Measurements from ENCODE around the gene LRP1B.
"Not testable (repeated sequence)": the region's sequence is repeated elsewhere in the genome, so short reads cannot be mapped to it uniquely, and the experiment has no call there.

LRP1B gene

DNA sequence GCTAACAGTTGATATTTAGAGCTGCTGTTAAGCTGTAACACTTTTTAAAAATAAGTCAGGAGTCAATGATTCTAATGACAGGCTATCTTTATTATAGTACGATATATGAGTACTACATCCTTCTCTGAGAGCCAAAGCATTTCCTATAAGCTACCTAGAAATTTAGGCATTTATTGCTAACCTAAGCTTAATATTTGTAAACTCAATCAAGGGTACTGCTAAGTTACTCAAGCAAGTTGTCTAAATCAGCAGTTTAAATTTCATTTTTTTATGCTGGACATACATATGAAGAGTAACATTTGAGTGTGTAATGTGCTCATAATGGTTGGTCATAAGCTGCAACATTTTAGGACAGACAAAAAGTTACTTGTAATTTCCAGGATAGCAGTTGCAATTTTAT is 1774.1 kb downstream of the LRP1B start:
- H3K27me3 ChIP-seq (ENCODE audit: insufficient read depth, low read length) = no peaks in the 10 kb centered on the region
- peaks cover 13% of the 10 kb centered on the region; the same call in 1 of the 2 replicates for H3K4me1 ChIP-seq (ENCODE audit: insufficient read depth, low read length)
- H3K9me3 ChIP-seq (ENCODE audit: insufficient read depth, low read depth, low read length) = no peaks in the 10 kb centered on the region
- H3K4me3 ChIP-seq (ENCODE audit: low read length) = no peak overlapping the region
- no peak overlapping the region for H3K9ac ChIP-seq (ENCODE audit: low read depth, low read length)
- peak overlapping the region; percentile 18 for H3K27ac ChIP-seq (ENCODE audit: low read length)
- H3K36me3 ChIP-seq (ENCODE audit: insufficient read depth, low read depth, low read length) = no peaks in the 10 kb centered on the region

DNA sequence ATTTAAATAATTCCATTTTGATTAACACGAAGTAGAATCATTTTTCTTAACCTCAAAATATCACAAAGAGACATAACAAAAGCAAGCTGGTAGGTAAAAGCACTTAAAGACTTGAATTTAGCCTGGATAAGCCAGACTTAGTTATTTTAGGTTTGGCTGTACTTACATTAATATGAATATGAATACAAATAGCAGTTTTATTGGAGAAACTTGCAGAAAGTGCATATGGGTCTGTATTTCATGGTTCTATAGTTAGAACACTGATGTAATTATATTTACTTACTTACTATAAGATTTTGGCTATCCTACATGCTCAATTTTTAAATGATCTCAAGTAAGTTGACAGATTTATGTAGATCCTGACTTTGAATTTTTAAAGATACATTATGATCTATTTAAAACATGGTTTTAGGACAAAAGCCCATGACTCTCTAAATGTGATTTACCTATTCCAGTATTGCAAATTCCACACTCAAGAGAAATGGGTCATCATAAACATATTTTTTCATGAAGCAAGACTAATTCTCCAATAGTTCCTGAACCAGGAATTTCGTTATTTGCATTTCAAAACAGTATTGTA is 1775.2 kb downstream of the LRP1B start:
- Histone ChIP-seq H3K27ac (ENCODE audit: low read length) (no peak overlapping the region), H3K9ac (ENCODE audit: low read depth, low read length) (no peak overlapping the region), H3K9me3 (ENCODE audit: insufficient read depth, low read depth, low read length) (no peaks in the 10 kb centered on the region), H3K36me3 (ENCODE audit: insufficient read depth, low read depth, low read length) (no peaks in the 10 kb centered on the region), H3K4me3 (ENCODE audit: low read length) (no peak overlapping the region), H3K27me3 (ENCODE audit: insufficient read depth, low read length) (no peaks in the 10 kb centered on the region), H3K4me1 (ENCODE audit: insufficient read depth, low read length) (peaks cover 14% of the 10 kb centered on the region; the same call in 1 of the 2 replicates)

- H3K27ac ChIP-seq (ENCODE audit: low read length) = no peak overlapping the region
- no peaks in the 10 kb centered on the region for H3K36me3 ChIP-seq (ENCODE audit: insufficient read depth, low read depth, low read length)
These were observed 1776.3 kb downstream of the LRP1B start for GRCh38 chr2:140354544-140354943.

DNA sequence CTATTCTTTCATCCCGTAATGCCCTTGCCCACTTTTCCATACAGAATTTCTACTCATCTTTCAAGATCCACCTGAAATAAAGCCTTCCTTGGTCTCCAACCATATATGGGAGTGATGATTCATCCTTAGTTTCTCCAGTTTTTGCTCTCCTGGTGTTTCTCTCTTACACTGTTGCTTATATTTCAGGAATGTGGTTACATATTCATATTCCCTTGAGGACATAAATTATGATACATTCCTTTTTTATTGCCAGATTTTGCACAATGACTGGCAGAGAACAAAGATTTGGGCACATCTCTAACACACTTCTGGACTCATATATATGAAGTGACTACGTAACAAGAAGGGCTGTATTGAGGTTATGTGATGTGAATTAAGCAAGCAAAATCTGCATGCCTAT is 1777.3 kb downstream of the LRP1B start:
- H3K27ac ChIP-seq (ENCODE audit: low read length) = no peak overlapping the region
- no peaks in the 10 kb centered on the region for H3K36me3 ChIP-seq (ENCODE audit: insufficient read depth, low read depth, low read length)
- no peaks in the 10 kb centered on the region for H3K9me3 ChIP-seq (ENCODE audit: insufficient read depth, low read depth, low read length)
- H3K4me3 ChIP-seq (ENCODE audit: low read length) = no peak overlapping the region
- no peaks in the 10 kb centered on the region for H3K27me3 ChIP-seq (ENCODE audit: insufficient read depth, low read length)
- peaks cover 14% of the 10 kb centered on the region; the same call in 1 of the 2 replicates for H3K4me1 ChIP-seq (ENCODE audit: insufficient read depth, low read length)
- H3K9ac ChIP-seq (ENCODE audit: low read depth, low read length) = no peak overlapping the region

More at GRCh38 chr2:140354544-140354943, 1776.3 kb downstream of the LRP1B start:
- Histone ChIP-seq H3K4me3 (ENCODE audit: low read length) (no peak overlapping the region), H3K9ac (ENCODE audit: low read depth, low read length) (no peak overlapping the region), H3K9me3 (ENCODE audit: insufficient read depth, low read depth, low read length) (no peaks in the 10 kb centered on the region), H3K27me3 (ENCODE audit: insufficient read depth, low read length) (no peaks in the 10 kb centered on the region), H3K4me1 (ENCODE audit: insufficient read depth, low read length) (peaks cover 14% of the 10 kb centered on the region; the same call in 1 of the 2 replicates)

DNA sequence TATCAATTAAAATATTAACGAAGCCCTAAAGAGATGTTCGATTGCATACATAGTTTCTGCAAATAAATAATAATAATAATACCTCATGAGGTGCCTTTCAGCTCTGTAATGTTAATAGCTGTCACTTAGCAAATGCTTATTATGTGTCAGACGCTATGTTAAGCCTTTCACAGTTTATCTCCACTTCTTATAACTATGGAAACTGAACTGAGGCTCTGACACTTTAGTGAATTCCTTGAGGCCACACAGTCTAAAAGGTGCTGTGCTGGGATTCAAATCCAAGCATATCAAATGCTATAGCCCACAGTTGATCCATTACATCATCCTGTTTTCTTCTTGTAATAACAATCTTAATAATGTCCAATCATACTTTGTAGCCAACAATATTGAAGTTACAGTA is 1779.1 kb downstream of the LRP1B start:
- Histone ChIP-seq H3K27ac (ENCODE audit: low read length) (no peak overlapping the region), H3K9me3 (ENCODE audit: insufficient read depth, low read depth, low read length) (no peaks in the 10 kb centered on the region), H3K36me3 (ENCODE audit: insufficient read depth, low read depth, low read length) (no peaks in the 10 kb centered on the region), H3K4me3 (ENCODE audit: low read length) (no peak overlapping the region), H3K4me1 (ENCODE audit: insufficient read depth, low read length) (peaks cover 19% of the 10 kb centered on the region; the same call in 1 of the 2 replicates), H3K27me3 (ENCODE audit: insufficient read depth, low read length) (no peaks in the 10 kb centered on the region), H3K9ac (ENCODE audit: low read depth, low read length) (no peak overlapping the region)

DNA sequence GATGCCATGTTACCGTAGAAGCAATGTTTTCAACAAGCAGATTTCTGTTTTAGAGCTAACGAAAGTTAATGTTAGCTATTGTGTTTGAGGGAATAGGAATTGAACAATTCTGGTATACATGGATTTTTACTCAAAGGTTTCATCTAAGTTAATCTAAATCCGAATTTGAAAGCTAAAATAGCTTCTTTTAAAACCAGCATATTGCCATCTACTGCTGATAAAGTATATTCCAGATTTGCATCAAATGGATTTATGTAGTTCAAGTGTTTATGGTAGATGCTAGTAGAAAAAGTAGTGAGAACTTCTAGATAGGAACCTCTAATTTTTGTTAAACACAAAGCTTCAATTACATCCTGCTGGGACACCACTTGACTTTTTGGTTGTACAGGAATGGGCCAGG is 1781.1 kb downstream of the LRP1B start:
- no peak overlapping the region for H3K4me3 ChIP-seq (ENCODE audit: low read length)
- H3K36me3 ChIP-seq (ENCODE audit: insufficient read depth, low read depth, low read length) = no peaks in the 10 kb centered on the region
- H3K27ac ChIP-seq (ENCODE audit: low read length) = no peak overlapping the region
- H3K9ac ChIP-seq (ENCODE audit: low read depth, low read length) = no peak overlapping the region
- no peaks in the 10 kb centered on the region for H3K27me3 ChIP-seq (ENCODE audit: insufficient read depth, low read length)
- H3K9me3 ChIP-seq (ENCODE audit: insufficient read depth, low read depth, low read length) = no peaks in the 10 kb centered on the region
- H3K4me1 ChIP-seq (ENCODE audit: insufficient read depth, low read length) = peaks cover 8% of the 10 kb centered on the region; the same call in 1 of the 2 replicates

GRCh38 chr2:140348826-140349225 is 1782.0 kb downstream of the LRP1B start:
- Histone ChIP-seq H3K27me3 (ENCODE audit: insufficient read depth, low read length) (no peaks in the 10 kb centered on the region), H3K9me3 (ENCODE audit: insufficient read depth, low read depth, low read length) (no peaks in the 10 kb centered on the region), H3K36me3 (ENCODE audit: insufficient read depth, low read depth, low read length) (no peaks in the 10 kb centered on the region), H3K27ac (ENCODE audit: low read length) (no peak overlapping the region), H3K9ac (ENCODE audit: low read depth, low read length) (no peak overlapping the region), H3K4me3 (ENCODE audit: low read length) (no peak overlapping the region), H3K4me1 (ENCODE audit: insufficient read depth, low read length) (peaks cover 8% of the 10 kb centered on the region; the same call in 1 of the 2 replicates)

DNA sequence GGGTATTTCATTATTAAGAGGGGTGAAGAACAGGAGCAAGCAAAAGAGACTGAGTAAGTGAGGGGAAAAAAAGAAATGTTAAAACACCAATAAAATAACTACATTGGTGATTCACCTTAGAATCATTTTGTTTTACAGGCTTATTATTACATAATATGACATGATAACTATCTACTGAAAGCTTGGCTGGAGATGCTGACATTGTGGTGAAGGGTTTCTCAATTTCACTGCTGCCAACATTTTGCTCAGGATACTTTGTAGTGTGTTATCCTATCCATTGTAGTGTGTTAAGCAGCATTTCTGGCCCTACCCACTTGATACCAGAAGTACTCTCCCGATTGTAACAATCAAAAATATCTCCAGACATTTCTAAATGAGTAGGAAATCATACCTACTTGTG is 1786.0 kb downstream of the LRP1B start:
- Histone ChIP-seq H3K9me3 (ENCODE audit: insufficient read depth, low read depth, low read length) (no peaks in the 10 kb centered on the region), H3K36me3 (ENCODE audit: insufficient read depth, low read depth, low read length) (no peaks in the 10 kb centered on the region), H3K4me3 (ENCODE audit: low read length) (no peak overlapping the region), H3K9ac (ENCODE audit: low read depth, low read length) (no peak overlapping the region), H3K27ac (ENCODE audit: low read length) (no peak overlapping the region), H3K27me3 (ENCODE audit: insufficient read depth, low read length) (no peaks in the 10 kb centered on the region), H3K4me1 (ENCODE audit: insufficient read depth, low read length) (peaks cover 5% of the 10 kb centered on the region; the same call in 1 of the 2 replicates)

DNA sequence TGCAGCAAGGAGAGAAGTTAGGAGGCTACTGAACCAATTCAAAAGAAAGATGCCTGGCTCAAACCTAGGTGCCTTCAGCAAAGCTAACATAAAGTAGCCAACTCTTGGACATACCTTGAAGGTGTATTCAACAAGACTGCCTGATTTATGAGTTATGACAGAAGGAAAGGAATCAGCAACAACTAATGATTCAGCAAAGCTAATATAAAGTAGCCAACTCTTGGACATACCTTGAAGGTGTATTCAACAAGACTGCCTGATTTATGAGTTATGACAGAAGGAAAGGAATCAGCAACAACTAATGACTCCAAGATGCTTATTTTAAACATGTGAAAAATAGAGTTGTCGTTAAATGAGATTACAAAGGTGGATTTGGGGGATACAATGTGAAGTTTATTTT is 1786.5 kb downstream of the LRP1B start:
- not testable (repeated sequence) for H3K9ac ChIP-seq (ENCODE audit: low read depth, low read length); H3K4me3 ChIP-seq (ENCODE audit: low read length); H3K27ac ChIP-seq (ENCODE audit: low read length); H3K27me3 ChIP-seq (ENCODE audit: insufficient read depth, low read length); H3K36me3 ChIP-seq (ENCODE audit: insufficient read depth, low read depth, low read length); H3K9me3 ChIP-seq (ENCODE audit: insufficient read depth, low read depth, low read length); H3K4me1 ChIP-seq (ENCODE audit: insufficient read depth, low read length)

GRCh38 chr2:140338795-140339194 is 1792.0 kb downstream of the LRP1B start:
- Histone ChIP-seq H3K27ac (ENCODE audit: low read length) (no peak overlapping the region), H3K9ac (ENCODE audit: low read depth, low read length) (no peak overlapping the region), H3K27me3 (ENCODE audit: insufficient read depth, low read length) (no peaks in the 10 kb centered on the region), H3K4me3 (ENCODE audit: low read length) (no peak overlapping the region), H3K36me3 (ENCODE audit: insufficient read depth, low read depth, low read length) (no peaks in the 10 kb centered on the region), H3K9me3 (ENCODE audit: insufficient read depth, low read depth, low read length) (no peaks in the 10 kb centered on the region), H3K4me1 (ENCODE audit: insufficient read depth, low read length) (no peaks in the 10 kb centered on the region)

DNA sequence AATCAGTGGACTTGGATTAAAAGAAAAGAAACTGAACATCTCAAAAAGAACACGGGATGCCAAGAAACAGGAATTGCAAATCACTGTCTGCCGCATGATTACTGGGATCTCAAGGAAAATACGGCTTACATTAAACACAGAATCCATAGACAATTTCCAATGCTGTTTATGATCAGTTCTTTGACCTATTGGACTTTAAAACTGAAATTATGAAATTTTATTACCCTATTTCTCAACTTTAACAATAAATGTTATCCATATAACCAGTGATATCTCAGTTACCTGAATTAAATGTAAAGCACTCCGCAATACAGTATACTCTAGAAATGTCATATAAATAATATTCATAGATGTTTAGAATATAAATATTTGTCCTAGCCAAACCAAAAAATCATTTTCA is 1793.8 kb downstream of the LRP1B start:
- no peak overlapping the region for H3K9ac ChIP-seq (ENCODE audit: low read depth, low read length)
- H3K27me3 ChIP-seq (ENCODE audit: insufficient read depth, low read length) = no peaks in the 10 kb centered on the region
- no peaks in the 10 kb centered on the region for H3K36me3 ChIP-seq (ENCODE audit: insufficient read depth, low read depth, low read length)
- no peak overlapping the region for H3K27ac ChIP-seq (ENCODE audit: low read length)
- no peaks in the 10 kb centered on the region for H3K4me1 ChIP-seq (ENCODE audit: insufficient read depth, low read length)
- no peaks in the 10 kb centered on the region for H3K9me3 ChIP-seq (ENCODE audit: insufficient read depth, low read depth, low read length)
- no peak overlapping the region for H3K4me3 ChIP-seq (ENCODE audit: low read length)

- Histone ChIP-seq H3K4me1 (ENCODE audit: insufficient read depth, low read length) (no peaks in the 10 kb centered on the region), H3K36me3 (ENCODE audit: insufficient read depth, low read depth, low read length) (no peaks in the 10 kb centered on the region), H3K27me3 (ENCODE audit: insufficient read depth, low read length) (no peaks in the 10 kb centered on the region), H3K4me3 (ENCODE audit: low read length) (no peak overlapping the region), H3K9me3 (ENCODE audit: insufficient read depth, low read depth, low read length) (no peaks in the 10 kb centered on the region), H3K9ac (ENCODE audit: low read depth, low read length) (no peak overlapping the region), H3K27ac (ENCODE audit: low read length) (no peak overlapping the region)
These were observed 1814.5 kb downstream of the LRP1B start for GRCh38 chr2:140316345-140316744.
